Raji (cell line): ENCODE measurements around the gene MRFAP1L1.

ENCODE experiments used
- POLR2A ChIP-seq: IDR thresholded peaks from 2 replicates; pipeline ENCODE4 v1.6.1; 2011; ENCODE audit warnings: low read depth, low read length, control low read depth; ENCODE audit not compliant: insufficient read depth

MRFAP1L1 gene

DNA sequence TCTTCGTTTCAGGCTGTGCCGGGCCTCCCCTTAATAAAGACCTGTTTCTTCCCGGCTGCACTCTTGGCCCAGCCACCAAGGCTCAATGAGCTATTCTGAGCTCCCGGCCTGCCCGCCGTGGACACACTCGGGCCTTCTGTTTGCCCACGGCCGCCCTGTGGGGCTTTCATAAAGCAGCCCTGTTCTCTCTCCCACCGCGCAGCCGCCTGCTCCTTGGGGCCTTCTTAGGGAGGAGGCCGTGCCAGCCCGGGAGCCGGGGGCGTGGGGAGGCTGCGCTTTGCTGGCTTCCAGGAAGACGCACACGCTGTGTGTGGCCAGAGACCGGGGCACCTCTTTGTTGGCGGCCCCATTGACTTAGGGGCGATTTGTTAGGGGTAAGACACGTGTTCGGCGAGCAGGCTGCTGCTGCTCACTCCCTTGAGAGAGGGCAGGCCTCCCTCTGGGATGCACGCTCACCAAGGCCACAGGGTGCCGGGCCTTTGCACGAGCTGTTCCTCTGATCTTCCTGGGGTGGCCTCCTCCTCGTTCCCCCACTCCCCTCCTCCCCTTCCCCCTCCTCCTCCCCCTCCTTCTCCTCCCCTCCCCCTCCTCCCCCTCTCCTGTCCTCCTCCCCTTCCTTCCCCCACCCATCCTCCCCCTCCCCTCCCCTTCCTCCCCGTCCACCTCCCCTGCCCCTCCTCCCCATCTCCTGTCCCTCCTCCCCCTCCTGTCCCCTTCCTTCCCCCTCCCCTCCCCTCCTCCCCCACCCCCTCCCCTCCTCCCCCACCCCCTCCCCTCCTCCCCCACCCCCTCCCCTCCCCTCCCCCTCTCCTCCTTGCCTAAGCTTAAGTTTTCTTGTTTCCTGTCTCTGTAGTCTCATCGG is 17.6 kb upstream of the MRFAP1L1 start:
- no peak for TF ChIP-seq POLR2A

DNA sequence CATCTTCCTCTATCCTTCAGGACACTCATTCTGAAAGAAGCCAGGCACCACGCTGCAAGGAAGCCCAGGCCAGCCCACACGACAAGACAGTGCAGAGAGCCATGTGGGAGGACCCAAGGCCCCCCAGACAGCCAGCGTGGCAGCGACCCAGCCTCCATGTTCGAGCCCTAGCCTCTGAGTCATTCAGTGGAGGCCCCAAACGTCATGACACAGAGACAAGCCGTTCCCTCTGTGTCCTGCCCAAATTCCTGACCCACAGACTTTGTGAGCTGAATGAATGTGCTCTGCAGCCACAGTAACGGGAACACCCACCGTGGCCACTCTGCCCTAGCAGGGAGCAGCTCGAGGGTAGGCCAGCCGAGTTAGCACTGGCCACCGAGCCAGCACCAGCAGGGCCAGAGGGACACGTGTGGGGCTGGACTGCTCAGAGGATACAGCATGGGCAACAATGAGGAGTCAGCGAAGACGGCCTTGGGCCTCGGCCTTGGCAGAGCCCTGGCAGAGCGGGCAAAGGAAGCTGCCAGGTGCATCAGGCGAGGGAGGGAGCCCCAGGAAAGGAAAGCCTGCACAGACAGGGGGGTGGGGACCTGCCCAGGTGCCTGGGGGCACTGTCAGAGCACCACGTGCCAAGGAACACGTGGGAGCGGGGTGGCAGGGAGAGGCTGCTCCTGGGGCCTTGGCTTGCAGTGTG is 14.9 kb upstream of the MRFAP1L1 start:
- TF ChIP-seq POLR2A, result no peak

- no peak for TF ChIP-seq POLR2A
Observed at GRCh38 chr4:6723851-6724250, 14.2 kb upstream of the MRFAP1L1 start.

DNA sequence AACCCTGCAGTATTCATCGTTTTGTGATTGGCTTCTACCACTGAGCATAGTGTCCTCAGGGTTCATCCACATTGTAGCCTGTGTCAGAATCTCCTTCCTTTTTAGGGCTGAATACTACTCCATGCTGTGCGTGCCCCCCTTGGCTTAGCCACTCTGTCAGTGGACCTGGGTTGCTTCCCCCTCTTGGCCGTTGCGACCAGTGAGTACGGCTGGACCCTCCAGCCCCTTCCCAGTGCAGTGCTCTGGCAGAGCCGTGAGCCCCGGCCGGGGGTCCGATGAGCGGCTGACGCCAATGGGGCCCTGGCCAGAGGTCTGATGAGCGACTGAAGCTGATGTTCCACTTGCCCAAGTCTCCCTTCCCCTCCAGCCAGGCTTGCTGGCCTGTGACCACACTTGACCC is 13.2 kb upstream of the MRFAP1L1 start:
- no peak for TF ChIP-seq POLR2A

- TF ChIP-seq POLR2A, result no peak
Observed at GRCh38 chr4:6721121-6721520, 11.5 kb upstream of the MRFAP1L1 start.

GRCh38 chr4:6720202-6720699 is 10.6 kb upstream of the MRFAP1L1 start:
- peak; percentile 11; the same call in 1 of the 2 replicates for TF ChIP-seq POLR2A

DNA sequence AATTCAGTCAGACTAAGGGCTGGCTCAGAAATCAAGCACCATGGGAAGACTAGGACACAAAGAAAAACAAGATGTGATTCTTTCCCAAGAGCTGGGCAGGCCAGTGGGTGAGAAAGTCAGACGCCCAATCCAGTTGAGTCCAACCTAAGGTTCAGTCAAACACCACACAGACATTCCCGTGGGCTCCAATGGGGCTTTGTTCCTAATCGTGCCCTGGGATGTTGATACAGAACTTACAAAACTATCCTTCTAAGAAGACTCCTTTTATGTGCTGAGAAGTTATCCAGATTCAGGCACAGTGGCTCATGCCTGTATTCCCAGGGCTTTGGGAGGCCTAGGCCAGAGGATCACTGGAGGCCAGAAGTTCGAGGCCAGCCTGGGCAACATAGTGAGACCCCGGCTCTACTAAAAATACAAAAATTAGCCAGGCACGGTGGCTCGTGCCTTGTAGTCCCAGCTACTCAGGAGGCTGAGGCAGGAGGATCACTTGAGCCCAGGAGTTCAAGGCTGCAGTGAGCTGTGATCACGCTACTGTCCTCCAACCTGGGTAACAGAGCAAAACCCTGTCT is 10.0 kb upstream of the MRFAP1L1 start:
- no peak for TF ChIP-seq POLR2A

DNA sequence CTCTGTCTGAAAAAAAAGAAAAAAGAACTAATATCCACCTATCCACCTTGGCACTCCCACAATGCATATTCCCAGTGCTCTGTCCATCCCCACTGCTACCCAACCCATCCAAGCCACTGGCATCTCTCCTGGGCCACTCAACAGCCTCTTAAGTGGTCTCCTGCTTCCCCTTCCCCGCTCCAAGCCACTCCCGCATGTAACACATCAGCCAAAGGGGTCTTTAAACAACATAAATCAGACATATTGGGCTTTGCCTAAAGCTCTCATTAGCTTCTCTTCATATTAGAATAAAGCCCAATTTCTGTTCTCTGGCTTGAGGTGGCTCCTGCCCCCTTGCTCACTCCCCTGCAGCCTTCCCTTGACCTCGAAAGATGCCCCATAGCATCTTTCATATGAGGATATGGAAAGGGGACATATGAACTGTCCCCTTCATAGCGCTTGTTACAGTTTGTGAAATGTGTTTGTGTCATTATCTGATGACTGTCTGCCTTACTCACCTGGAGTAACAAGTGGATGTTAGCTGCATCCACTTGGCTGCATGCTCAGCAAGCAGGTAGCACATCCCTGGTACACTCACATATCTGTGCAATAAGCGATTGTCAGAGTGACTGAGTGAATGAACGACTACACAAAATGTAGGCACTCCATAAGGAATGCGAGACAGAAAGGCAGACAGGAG is 9.4 kb upstream of the MRFAP1L1 start:
- 0 out of 2 replicates have a peak, but pooled peaks have one; percentile 21 for TF ChIP-seq POLR2A

- no peak for TF ChIP-seq POLR2A
Observed at GRCh38 chr4:6716958-6717655, 7.4 kb upstream of the MRFAP1L1 start.

DNA sequence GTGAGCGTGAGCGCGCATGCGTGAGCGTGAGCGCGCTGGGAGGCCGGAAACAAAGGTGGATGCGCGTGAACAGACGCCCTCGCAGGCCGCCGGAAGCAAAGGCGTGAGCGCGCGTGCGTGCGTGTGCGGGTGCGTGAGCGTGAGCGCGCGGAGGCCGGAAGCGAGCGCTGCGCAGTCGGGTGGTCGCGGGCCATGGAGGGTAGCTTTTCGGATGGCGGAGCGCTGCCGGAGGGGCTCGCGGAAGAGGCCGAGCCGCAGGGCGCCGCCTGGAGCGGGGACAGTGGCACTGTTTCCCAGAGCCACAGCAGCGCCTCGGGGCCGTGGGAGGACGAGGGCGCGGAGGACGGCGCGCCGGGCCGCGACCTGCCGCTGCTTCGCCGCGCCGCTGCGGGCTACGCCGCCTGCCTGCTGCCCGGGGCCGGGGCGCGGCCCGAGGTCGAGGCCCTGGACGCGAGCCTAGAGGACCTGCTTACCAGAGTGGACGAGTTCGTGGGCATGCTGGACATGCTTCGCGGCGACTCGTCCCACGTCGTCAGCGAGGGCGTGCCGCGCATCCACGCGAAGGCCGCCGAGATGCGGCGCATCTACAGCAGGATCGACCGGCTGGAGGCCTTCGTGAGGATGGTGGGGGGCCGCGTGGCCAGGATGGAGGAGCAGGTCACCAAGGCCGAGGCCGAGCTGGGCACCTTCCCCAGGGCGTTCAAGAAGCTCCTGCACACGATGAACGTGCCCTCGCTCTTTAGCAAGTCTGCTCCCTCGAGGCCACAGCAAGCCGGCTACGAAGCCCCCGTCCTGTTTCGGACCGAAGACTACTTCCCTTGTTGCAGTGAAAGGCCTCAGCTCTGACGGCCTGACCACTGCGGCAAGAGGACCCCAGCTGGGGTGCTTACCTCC is 6.6 kb upstream of the MRFAP1L1 start, which contains the start of gene BLOC1S4:
Gene BLOC1S4 (plus strand): TSS at position 157 of the 894 bp plus-strand sequence. CDS start 36 bp downstream, at position 193.
- TF ChIP-seq POLR2A, result peak; percentile 85

DNA sequence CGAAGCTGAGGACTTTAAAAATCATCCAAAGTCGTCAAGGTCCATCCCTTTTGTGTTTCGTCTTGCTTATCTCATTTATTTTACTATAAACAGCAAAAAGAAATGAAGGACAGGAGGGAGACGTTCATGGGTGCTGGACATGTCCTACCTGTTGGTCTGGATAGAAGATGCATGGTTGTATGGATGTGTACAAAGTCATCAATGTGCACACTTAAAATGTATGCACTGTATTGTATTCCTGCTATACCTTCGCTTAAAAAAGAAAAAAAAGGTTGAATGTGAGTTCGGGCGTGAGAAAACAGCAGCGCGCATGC is 6.0 kb upstream of the MRFAP1L1 start:
- no peak for TF ChIP-seq POLR2A

DNA sequence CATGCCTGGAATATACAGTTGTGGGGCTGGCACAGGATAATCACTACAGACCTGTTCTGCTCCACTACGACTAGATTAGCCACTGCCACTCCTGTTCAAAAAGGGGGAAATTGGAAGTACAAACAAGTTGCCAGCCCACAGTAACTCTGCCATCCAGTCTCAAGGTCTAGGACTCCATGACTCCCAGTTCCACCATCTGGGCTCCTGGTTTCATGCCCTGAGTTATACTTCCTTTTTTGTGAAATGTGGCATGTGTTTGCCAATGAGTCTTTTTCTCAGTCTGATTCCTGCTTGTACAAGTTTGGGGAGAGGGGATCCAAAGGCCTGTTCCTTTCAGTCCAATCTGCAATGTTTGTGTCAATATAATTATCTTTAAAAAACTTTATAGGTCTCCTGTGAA is 5.3 kb upstream of the MRFAP1L1 start:
- no peak for TF ChIP-seq POLR2A

GRCh38 chr4:6710996-6711395 is 1.3 kb upstream of the MRFAP1L1 start:
- no peak for TF ChIP-seq POLR2A

GRCh38 chr4:6710282-6710681 is 617 bp upstream of the MRFAP1L1 start:
- TF ChIP-seq POLR2A, result no peak
